Adrenal gland (tissue), 5 donors: ENCODE data around the gene CHST6.

Experiments
- CTCF ChIP-seq, 6 experiments: fragments of 450-650 bp in 4 of 6; fragments of 200-600 bp in 2 of 6; sonication (generic) in 1 of 6; IDR thresholded peaks; 1 replicate in 5 of 6; 2 replicates in 1 of 6; pipeline versions ENCODE4 v1.5.1 to v1.8.0; 2016 to 2021; ENCODE audit warnings: antibody characterized with exemption in 6 of 6, mild to moderate bottlenecking in 2 of 6, moderate library complexity in 1 of 6
- POLR2A ChIP-seq, 2 donors: fragments of 450-650 bp; IDR thresholded peaks; one replicate each; pipeline ENCODE4 v1.6.1; 2017; ENCODE audit warnings: antibody characterized with exemption in 2 of 2, mild to moderate bottlenecking in 2 of 2, moderate library complexity in 1 of 2
- donor health status: DM: no; HTN: no; CAD: no.

- TF ChIP-seq CTCF (IDR thresholded peaks at IDR 0.05) (peak in 1 of 6 experiments; percentile 25), POLR2A (IDR thresholded peaks at IDR 0.05) (no peak)
Measured at GRCh38 chr16:75491876-75492275, 3.4 kb downstream of the CHST6 start.
